Heart left ventricle (tissue), 16 donors: Measurements from ENCODE around the gene FBXL3. TPM values are rescaled to one million over a fixed set of nuclear protein-coding genes. Genes with fewer than 3 reads are reported as not detected.

Experiments used
- ATAC-seq, 4 donors: fragments of 200-7000 bp; cut with Tn5 transposase; one replicate each; pipeline ENCODE4 v1.9.1; 2020 to 2022; ENCODE audit warnings: moderate library complexity in 4 of 4, mild to moderate bottlenecking in 3 of 4, moderate number of reproducible peaks in 1 of 4
- DNase-seq, 5 donors: peaks; one replicate each; pipeline ENCODE4 v3.0.0-alpha.2; 2020
- H3K27ac ChIP-seq, 12 donors: fragments of 200-600 bp; sonication (generic) in 4 of 12; one replicate each; pipeline versions ENCODE4 v1.5.0 to v1.8.0; 2016 to 2022; ENCODE audit warnings: mild to moderate bottlenecking in 2 of 12
- H3K27me3 ChIP-seq, 9 donors: fragments of 200-600 bp; sonication (generic) in 2 of 9; one replicate each; pipeline versions ENCODE4 v1.5.1 to v1.8.0; 2016 to 2022; ENCODE audit warnings: mild to moderate bottlenecking in 3 of 9
- H3K36me3 ChIP-seq, 9 donors: fragments of 200-600 bp; sonication (generic) in 2 of 9; one replicate each; pipeline versions ENCODE4 v1.5.0 to v1.8.0; 2018 to 2022; ENCODE audit warnings: mild to moderate bottlenecking in 2 of 9
- H3K4me1 ChIP-seq, 12 donors: fragments of 200-600 bp; sonication (generic) in 4 of 12; one replicate each; pipeline versions ENCODE4 v1.5.0 to v1.8.0; 2016 to 2022; ENCODE audit warnings: mild to moderate bottlenecking in 3 of 12
- H3K4me3 ChIP-seq, 12 donors: fragments of 200-600 bp; sonication (generic) in 4 of 12; one replicate each; pipeline versions ENCODE4 v1.5.0 to v1.8.0; 2017 to 2022; ENCODE audit warnings: mild to moderate bottlenecking in 9 of 12, moderate library complexity in 4 of 12
- H3K9me3 ChIP-seq, 12 donors: fragments of 200-600 bp; sonication (generic) in 4 of 12; one replicate each; pipeline versions ENCODE4 v1.5.0 to v1.8.0; 2016 to 2022; ENCODE audit warnings: mild to moderate bottlenecking in 1 of 12
- CTCF ChIP-seq, 12 donors: fragments of 200-600 bp; sonication (generic) in 4 of 12; IDR thresholded peaks; one replicate each; pipeline versions ENCODE4 v1.5.0 to v1.8.0; 2018 to 2022; ENCODE audit warnings: antibody characterized with exemption in 12 of 12, mild to moderate bottlenecking in 5 of 12
- POLR2A ChIP-seq, 2 donors: fragments of 450-650 bp; IDR thresholded peaks; one replicate each; pipeline ENCODE4 v1.6.1; 2017; ENCODE audit warnings: antibody characterized with exemption in 2 of 2, mild to moderate bottlenecking in 2 of 2, moderate library complexity in 2 of 2
- WGBS, 4 donors: extraction: QIAGEN DNeasy Blood & Tissue Kit in 2 of 4; methylation state at CpG; one replicate each; pipeline versions ENCODE4 v1.1.5 to v1.1.7; 2013 to 2018; 5-methylcytosine and 5-hydroxymethylcytosine counted together
- intact Hi-C, 10 donors: fragments of 100-400 bp; cut with DNase I; formaldehyde crosslinking; loops; one replicate each; pipeline versions ENCODE4 v1.11.1 to v1.14.2; 2022
- polyA plus RNA-seq, 2 donors: library from polyadenylated mRNA; stranded (reverse); fragments of 200-250 nt; gene quantifications; one replicate each; pipeline ENCODE4 v1.2.3, GENCODE V29; 2013
- total RNA-seq, 9 donors: library from RNA; depleted of rRNA in 2 of 9; stranded (reverse); fragments of >200 nt in 2 of 9; fragmentation: NEBNext Ultra II Directional in 3 of 9; extraction: Animal tissue kit (Norgen Biotek cat#: 25700) in 3 of 9; gene quantifications; one replicate each; pipeline versions ENCODE4 v1.1.0 to v1.2.4, GENCODE V29; 2016 to 2023
- donor health status: ischemic (EF 13 %, LVEDD 7.1; RV severe dilation, severe dysfunction).
- donor health status: healthy with polysubstance abuse.
- donor health status: DM: no; HTN: yes; CAD: no.
- donor health status: DM: no; HTN: no; CAD: no.
- donor health status: ischemic (EF 25% LVEDD 6.9; RV normal size, moderate dysfunction).
- donor health status: ischemic (EF 25% LVEDD 5.7; RV mildly dilated, moderate dysfunction).
- donor health status: healthy.
- donor health status: DM: yes; HTN: yes; CAD: no.
- donor health status: ischemic (EF 35%, LVEDD 5.7; RV mildly dilated, moderate dysfunction).
- donor health status: nonischemic (EF 11% LVEDD 7.7; RV severe dilation, severe dysfunction).
- donor health status: DM: yes; HTN: yes; CAD: no.
- donor health status: PGD.
- donor health status: ischemic (EF 29% LVEDD 5.4; RV normal size, mild dysfunction).
- donor health status: nonischemic (EF 23%, LVEDD 6.1; RV moderate dilation, normal function).

The FBXL3 gene
- total and polyA plus RNA-seq, 11 donors, result 11.8 to 50.0 (median 31.4) TPM

GRCh38 chr13:77022341-77022740 lies 4.6 kb downstream of the FBXL3 start:
- 45 to 64% (median 50%) methylated on average over 3 of the region's 3 CpGs for WGBS, 4 donors
- intact Hi-C loops, result loop anchor here in 1 of 10 donors (10.0 kb wide), 1 partner anchor 302 kb away; the partner anchor contains the start of gene MYCBP2
- TF ChIP-seq POLR2A (IDR thresholded peaks at IDR 0.05), result no peak
- TF ChIP-seq CTCF (IDR thresholded peaks at IDR 0.05), result no peak
- Histone ChIP-seq H3K27me3 (no peaks in the 10 kb centered on the region), H3K27ac (no peak overlapping the region), H3K4me1 (peaks cover 6 to 83% (median 71%) of the 10 kb centered on the region in 12 donors), H3K4me3 (peak overlapping the region in 2 of 12 donors; percentile 16 to 20), H3K9me3 (no peaks in the 10 kb centered on the region), H3K36me3 (peaks cover 0 to 38% (median 16%) of the 10 kb centered on the region in 9 donors)
- ATAC-seq (no peak), DNase-seq (no peak)

- DNase-seq (no peak), ATAC-seq (no peak)
- no peak overlapping the region for H3K27ac ChIP-seq
- no peaks in the 10 kb centered on the region for H3K27me3 ChIP-seq
- peaks cover 0 to 64% (median 39%) of the 10 kb centered on the region in 9 donors for H3K36me3 ChIP-seq
- H3K4me3 ChIP-seq, result no peak overlapping the region
- peaks cover under 1 to 99% (median 82%) of the 10 kb centered on the region in 12 donors for H3K4me1 ChIP-seq
- intact Hi-C loops, result loop anchor here in 1 of 10 donors (10.0 kb wide), 1 partner anchor 305 kb away; the partner anchor contains the start of gene MYCBP2
- H3K9me3 ChIP-seq, result no peaks in the 10 kb centered on the region
- no peak for TF ChIP-seq POLR2A (IDR thresholded peaks at IDR 0.05)
- no peak for TF ChIP-seq CTCF (IDR thresholded peaks at IDR 0.05)
Observed at GRCh38 chr13:77019756-77020155, 7.2 kb downstream of the FBXL3 start.

- 85 to 87% (median 87%) methylated on average over 6 of the region's 6 CpGs for WGBS, 4 donors
- peaks cover 0 to 91% (median 66%) of the 10 kb centered on the region in 9 donors for H3K36me3 ChIP-seq
- peak overlapping the region in 10 of 12 donors; percentile 21 to 82 (median 46) for H3K27ac ChIP-seq
- H3K4me1 ChIP-seq, result peaks cover 0 to 82% (median 62%) of the 10 kb centered on the region in 12 donors
- no peak overlapping the region for H3K4me3 ChIP-seq
- ATAC-seq (peak in 3 of 4 donors; percentile 18 to 27 (median 18)), DNase-seq (no peak)
- intact Hi-C loops, result no loop called here
- H3K27me3 ChIP-seq, result no peaks in the 10 kb centered on the region
- no peak for TF ChIP-seq POLR2A (IDR thresholded peaks at IDR 0.05)
- no peak for TF ChIP-seq CTCF (IDR thresholded peaks at IDR 0.05)
- H3K9me3 ChIP-seq, result no peaks in the 10 kb centered on the region
Observed at GRCh38 chr13:77016888-77017623, 9.9 kb downstream of the FBXL3 start.

GRCh38 chr13:77016251-77016812 lies 10.6 kb downstream of the FBXL3 start:
- H3K4me1 ChIP-seq, result peaks cover 0 to 75% (median 55%) of the 10 kb centered on the region in 12 donors
- H3K9me3 ChIP-seq, result no peaks in the 10 kb centered on the region
- WGBS, 4 donors, result 73 to 85% (median 80%) methylated on average over 3 of the region's 3 CpGs
- DNase-seq (no peak), ATAC-seq (peak in 2 of 4 donors; percentile 34 to 47)
- H3K27me3 ChIP-seq, result no peaks in the 10 kb centered on the region
- no peak for TF ChIP-seq CTCF (IDR thresholded peaks at IDR 0.05)
- TF ChIP-seq POLR2A (IDR thresholded peaks at IDR 0.05), result no peak
- peaks cover 0 to 94% (median 73%) of the 10 kb centered on the region in 9 donors for H3K36me3 ChIP-seq
- intact Hi-C loops, result no loop called here
- no peak overlapping the region for H3K4me3 ChIP-seq
- peak overlapping the region in 9 of 12 donors; percentile 24 to 82 (median 48) for H3K27ac ChIP-seq
